ENCODE data around the gene ELOB. TPM values are rescaled to one million over a fixed set of nuclear protein-coding genes. Genes with fewer than 3 reads are reported as not detected.

The ELOB gene
- total RNA-seq, 4 donors from 2014 or later, result 216 to 970 (median 375) TPM

DNA sequence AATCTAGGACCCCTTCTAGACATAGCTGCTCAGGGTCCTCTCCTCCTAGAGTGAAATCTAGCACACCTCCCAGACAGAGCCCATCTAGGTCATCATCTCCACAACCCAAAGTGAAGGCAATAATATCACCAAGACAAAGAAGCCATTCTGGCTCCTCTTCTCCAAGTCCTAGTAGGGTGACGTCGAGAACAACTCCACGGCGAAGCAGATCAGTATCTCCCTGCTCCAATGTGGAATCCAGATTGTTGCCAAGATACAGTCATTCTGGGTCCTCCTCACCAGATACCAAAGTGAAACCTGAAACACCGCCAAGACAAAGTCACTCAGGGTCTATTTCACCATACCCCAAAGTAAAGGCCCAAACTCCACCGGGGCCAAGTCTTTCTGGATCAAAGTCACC, 13.9 kb downstream of the ELOB start:
- Histone ChIP-seq H3K9me3 (no peaks in the 10 kb centered on the region), H3K4me1 (peaks cover 9% of the 10 kb centered on the region in 2 donors), H3K36me3 (peaks cover 14 to 100% of the 10 kb centered on the region in 2 donors), H3K27ac (peak overlapping the region in 1 of 4 donors; percentile 41), H3K27me3 (no peaks in the 10 kb centered on the region), H3K4me3 (no peak overlapping the region)
- in situ Hi-C loops (cut with MboI; ENCODE audit: low sequenced_read_pairs in 4 of 4) (no loop called here), intact Hi-C loops (cut with DNase I; ENCODE audit: low total_unique reads) (no loop called here)
- TF ChIP-seq, protein P1, sequence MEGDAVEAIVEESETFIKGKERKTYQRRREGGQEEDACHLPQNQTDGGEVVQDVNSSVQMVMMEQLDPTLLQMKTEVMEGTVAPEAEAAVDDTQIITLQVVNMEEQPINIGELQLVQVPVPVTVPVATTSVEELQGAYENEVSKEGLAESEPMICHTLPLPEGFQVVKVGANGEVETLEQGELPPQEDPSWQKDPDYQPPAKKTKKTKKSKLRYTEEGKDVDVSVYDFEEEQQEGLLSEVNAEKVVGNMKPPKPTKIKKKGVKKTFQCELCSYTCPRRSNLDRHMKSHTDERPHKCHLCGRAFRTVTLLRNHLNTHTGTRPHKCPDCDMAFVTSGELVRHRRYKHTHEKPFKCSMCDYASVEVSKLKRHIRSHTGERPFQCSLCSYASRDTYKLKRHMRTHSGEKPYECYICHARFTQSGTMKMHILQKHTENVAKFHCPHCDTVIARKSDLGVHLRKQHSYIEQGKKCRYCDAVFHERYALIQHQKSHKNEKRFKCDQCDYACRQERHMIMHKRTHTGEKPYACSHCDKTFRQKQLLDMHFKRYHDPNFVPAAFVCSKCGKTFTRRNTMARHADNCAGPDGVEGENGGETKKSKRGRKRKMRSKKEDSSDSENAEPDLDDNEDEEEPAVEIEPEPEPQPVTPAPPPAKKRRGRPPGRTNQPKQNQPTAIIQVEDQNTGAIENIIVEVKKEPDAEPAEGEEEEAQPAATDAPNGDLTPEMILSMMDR (IDR thresholded peaks at IDR 0.05 in 4 of 5, conservative IDR thresholded peaks at IDR 0.05 in 1 of 5), result no peak
- TF ChIP-seq POLR2A (IDR thresholded peaks at IDR 0.05), result no peak
- DNase-seq, result no peak
- peak in 1 of 2 donors; percentile 33 for ATAC-seq

DNA sequence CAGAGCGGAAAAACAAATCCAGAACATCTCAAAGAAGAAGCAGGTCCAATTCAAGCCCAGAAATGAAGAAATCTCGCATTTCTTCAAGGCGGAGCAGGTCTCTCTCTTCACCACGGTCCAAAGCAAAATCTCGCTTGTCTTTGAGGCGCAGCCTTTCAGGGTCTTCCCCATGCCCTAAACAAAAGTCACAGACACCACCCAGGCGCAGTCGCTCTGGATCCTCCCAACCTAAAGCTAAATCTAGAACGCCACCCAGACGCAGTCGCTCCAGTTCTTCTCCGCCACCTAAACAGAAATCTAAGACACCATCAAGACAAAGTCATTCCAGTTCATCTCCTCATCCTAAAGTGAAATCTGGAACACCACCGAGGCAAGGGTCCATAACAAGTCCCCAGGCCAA, 14.4 kb downstream of the ELOB start:
- in situ Hi-C loops (cut with MboI; ENCODE audit: low sequenced_read_pairs in 4 of 4), result no loop called here
- Histone ChIP-seq H3K36me3 (peaks cover 14 to 100% of the 10 kb centered on the region in 2 donors), H3K27ac (peak overlapping the region in 1 of 4 donors; percentile 41), H3K27me3 (no peaks in the 10 kb centered on the region), H3K9me3 (no peaks in the 10 kb centered on the region), H3K4me1 (peaks cover 4 to 5% of the 10 kb centered on the region in 2 donors), H3K4me3 (no peak overlapping the region)
- ATAC-seq (no peak), DNase-seq (no peak)
- intact Hi-C loops (cut with DNase I; ENCODE audit: low total_unique reads), result no loop called here
- no peak for TF ChIP-seq POLR2A (IDR thresholded peaks at IDR 0.05)
- TF ChIP-seq, protein P1 (IDR thresholded peaks at IDR 0.05 in 4 of 5, conservative IDR thresholded peaks at IDR 0.05 in 1 of 5), result no peak

DNA sequence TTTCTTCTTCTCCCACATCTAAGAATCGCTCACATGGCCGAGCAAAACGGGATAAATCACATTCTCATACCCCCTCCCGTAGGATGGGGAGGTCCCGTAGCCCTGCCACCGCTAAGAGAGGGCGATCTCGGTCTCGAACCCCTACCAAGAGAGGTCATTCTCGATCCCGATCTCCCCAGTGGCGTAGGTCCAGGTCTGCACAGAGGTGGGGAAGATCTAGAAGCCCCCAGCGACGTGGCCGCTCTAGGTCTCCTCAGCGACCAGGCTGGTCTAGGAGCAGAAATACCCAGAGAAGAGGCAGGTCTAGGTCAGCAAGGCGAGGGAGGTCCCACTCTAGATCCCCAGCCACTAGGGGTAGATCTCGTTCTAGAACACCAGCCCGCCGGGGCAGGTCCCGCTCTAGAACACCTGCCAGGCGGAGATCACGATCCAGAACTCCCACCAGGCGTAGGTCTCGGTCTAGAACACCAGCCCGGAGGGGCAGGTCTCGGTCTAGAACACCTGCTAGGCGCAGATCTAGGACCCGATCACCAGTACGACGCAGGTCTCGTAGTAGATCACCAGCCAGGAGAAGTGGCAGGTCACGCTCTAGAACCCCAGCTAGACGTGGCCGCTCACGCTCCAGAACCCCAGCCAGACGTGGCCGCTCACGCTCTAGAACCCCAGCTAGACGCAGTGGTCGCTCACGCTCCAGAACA, 15.0 kb downstream of the ELOB start:
- Histone ChIP-seq H3K27ac (no peak overlapping the region), H3K4me3 (no peak overlapping the region), H3K4me1 (peaks cover 2 to 3% of the 10 kb centered on the region in 2 donors), H3K36me3 (peaks cover 14 to 97% of the 10 kb centered on the region in 2 donors), H3K9me3 (no peaks in the 10 kb centered on the region), H3K27me3 (no peaks in the 10 kb centered on the region)
- in situ Hi-C loops (cut with MboI; ENCODE audit: low sequenced_read_pairs in 4 of 4), result no loop called here
- intact Hi-C loops (cut with DNase I; ENCODE audit: low total_unique reads), result no loop called here
- DNase-seq (no peak), ATAC-seq (no peak)
- no peak for TF ChIP-seq POLR2A (IDR thresholded peaks at IDR 0.05)
- TF ChIP-seq, protein P1 (IDR thresholded peaks at IDR 0.05 in 4 of 5, conservative IDR thresholded peaks at IDR 0.05 in 1 of 5), result no peak

DNA sequence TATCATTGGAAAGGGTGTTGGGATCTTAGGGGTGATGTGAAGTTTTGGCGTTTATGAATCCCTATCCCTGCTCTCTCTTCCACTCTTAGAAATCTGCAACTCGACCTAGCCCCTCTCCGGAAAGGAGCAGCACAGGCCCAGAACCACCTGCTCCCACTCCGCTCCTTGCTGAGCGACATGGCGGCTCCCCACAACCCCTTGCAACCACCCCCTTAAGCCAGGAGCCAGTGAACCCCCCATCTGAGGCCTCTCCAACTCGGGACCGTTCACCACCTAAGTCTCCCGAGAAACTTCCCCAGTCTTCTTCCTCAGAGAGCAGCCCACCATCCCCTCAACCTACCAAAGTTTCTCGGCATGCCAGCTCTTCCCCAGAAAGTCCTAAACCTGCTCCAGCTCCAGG, 15.6 kb downstream of the ELOB start:
- in situ Hi-C loops (cut with MboI; ENCODE audit: low sequenced_read_pairs in 4 of 4) (no loop called here), intact Hi-C loops (cut with DNase I; ENCODE audit: low total_unique reads) (no loop called here)
- TF ChIP-seq POLR2A (IDR thresholded peaks at IDR 0.05), result no peak
- TF ChIP-seq, protein P1 (IDR thresholded peaks at IDR 0.05 in 4 of 5, conservative IDR thresholded peaks at IDR 0.05 in 1 of 5), result no peak
- DNase-seq, result no peak
- H3K27ac ChIP-seq, result no peak overlapping the region
- H3K4me3 ChIP-seq, result no peak overlapping the region
- H3K4me1 ChIP-seq, result peaks cover 7 to 8% of the 10 kb centered on the region in 2 donors
- no peak for ATAC-seq
- H3K36me3 ChIP-seq, result peaks cover 14 to 91% of the 10 kb centered on the region in 2 donors
- H3K9me3 ChIP-seq, result no peaks in the 10 kb centered on the region
- H3K27me3 ChIP-seq, result no peaks in the 10 kb centered on the region
